ENCODE results near the gene TSHZ2. TPM values are rescaled to one million over a fixed set of nuclear protein-coding genes. Genes with fewer than 3 reads are reported as not detected.

Gene TSHZ2
- total RNA-seq, 2 experiments from 2014 or later: 0.38 to 0.54 TPM

GRCh38 chr20:53332022-53332837, 360.1 kb downstream of the TSHZ2 start:
- ChIA-PET POLR2A (no interaction called here), CTCF (no interaction called here)
- Mint-ChIP-seq H3K4me1 (ENCODE audit: low read depth) (no peaks in the 10 kb centered on the region), H3K36me3 (ENCODE audit: low read depth) (no peaks in the 10 kb centered on the region), H3K9me3 (no peaks in the 10 kb centered on the region), H3K27me3 (no peaks in the 10 kb centered on the region), H3K4me3 (no peak overlapping the region), H3K27ac (no peak overlapping the region)
- intact Hi-C loops (cut with micrococcal nuclease): no loop called here
- ATAC-seq: no peak
- DNase-seq: no peak
- no peak for TF ChIP-seq CTCF (IDR thresholded peaks at IDR 0.05)

- ChIA-PET CTCF (no interaction called here), POLR2A (no interaction called here)
- no peak for TF ChIP-seq CTCF (IDR thresholded peaks at IDR 0.05)
Measured at GRCh38 chr20:53334861-53335260, 362.7 kb downstream of the TSHZ2 start.

GRCh38 chr20:53335555-53335954, 363.4 kb downstream of the TSHZ2 start:
- DNase-seq: no peak
- no peaks in the 10 kb centered on the region for H3K36me3 Mint-ChIP-seq (ENCODE audit: low read depth)
- no peak for ATAC-seq
- ChIA-PET POLR2A (no interaction called here), CTCF (interaction anchor here (1.0 to 1.2 kb wide), 2 partner anchors 13 to 18 kb away, joined by 3 read pairs; no protein-coding TSS in a partner anchor)
- H3K27me3 Mint-ChIP-seq: no peaks in the 10 kb centered on the region
- no peaks in the 10 kb centered on the region for H3K9me3 Mint-ChIP-seq
- H3K27ac Mint-ChIP-seq: no peak overlapping the region
- H3K4me3 Mint-ChIP-seq: no peak overlapping the region
- H3K4me1 Mint-ChIP-seq (ENCODE audit: low read depth): no peaks in the 10 kb centered on the region
- TF ChIP-seq CTCF (IDR thresholded peaks at IDR 0.05): no peak
- intact Hi-C loops (cut with micrococcal nuclease): no loop called here

More at GRCh38 chr20:53334861-53335260, 362.7 kb downstream of the TSHZ2 start:
- no peak for DNase-seq
- Mint-ChIP-seq H3K36me3 (ENCODE audit: low read depth) (no peaks in the 10 kb centered on the region), H3K4me1 (ENCODE audit: low read depth) (no peaks in the 10 kb centered on the region), H3K9me3 (no peaks in the 10 kb centered on the region), H3K27me3 (no peaks in the 10 kb centered on the region), H3K4me3 (no peak overlapping the region), H3K27ac (no peak overlapping the region)
- no peak for ATAC-seq
- intact Hi-C loops (cut with micrococcal nuclease): no loop called here

- intact Hi-C loops (cut with micrococcal nuclease): no loop called here
- ATAC-seq: no peak
- Mint-ChIP-seq H3K27me3 (no peaks in the 10 kb centered on the region), H3K36me3 (ENCODE audit: low read depth) (no peaks in the 10 kb centered on the region), H3K9me3 (no peaks in the 10 kb centered on the region), H3K27ac (no peak overlapping the region), H3K4me3 (no peak overlapping the region), H3K4me1 (ENCODE audit: low read depth) (no peaks in the 10 kb centered on the region)
- TF ChIP-seq CTCF (IDR thresholded peaks at IDR 0.05): no peak
- ChIA-PET CTCF (interaction anchor here (1.0 kb wide), 1 partner anchor 604 kb away, joined by 3 read pairs; no protein-coding TSS in a partner anchor), POLR2A (no interaction called here)
- no peak for DNase-seq
Measured at GRCh38 chr20:53336892-53337291, 364.7 kb downstream of the TSHZ2 start.

- Mint-ChIP-seq H3K9me3 (no peaks in the 10 kb centered on the region), H3K27ac (no peak overlapping the region), H3K4me1 (ENCODE audit: low read depth) (no peaks in the 10 kb centered on the region), H3K27me3 (no peaks in the 10 kb centered on the region), H3K36me3 (ENCODE audit: low read depth) (no peaks in the 10 kb centered on the region), H3K4me3 (no peak overlapping the region)
- ATAC-seq (no peak), DNase-seq (no peak)
- CTCF ChIA-PET: interaction anchor here (1.0 kb wide), 1 partner anchor 603 kb away, joined by 3 read pairs; no protein-coding TSS in a partner anchor
- POLR2A ChIA-PET: no interaction called here
- intact Hi-C loops (cut with micrococcal nuclease): no loop called here
- no peak for TF ChIP-seq CTCF (IDR thresholded peaks at IDR 0.05)
Measured at GRCh38 chr20:53337390-53338101, 365.4 kb downstream of the TSHZ2 start.
